ENCODE results near the gene PIK3C2G.

DNA sequence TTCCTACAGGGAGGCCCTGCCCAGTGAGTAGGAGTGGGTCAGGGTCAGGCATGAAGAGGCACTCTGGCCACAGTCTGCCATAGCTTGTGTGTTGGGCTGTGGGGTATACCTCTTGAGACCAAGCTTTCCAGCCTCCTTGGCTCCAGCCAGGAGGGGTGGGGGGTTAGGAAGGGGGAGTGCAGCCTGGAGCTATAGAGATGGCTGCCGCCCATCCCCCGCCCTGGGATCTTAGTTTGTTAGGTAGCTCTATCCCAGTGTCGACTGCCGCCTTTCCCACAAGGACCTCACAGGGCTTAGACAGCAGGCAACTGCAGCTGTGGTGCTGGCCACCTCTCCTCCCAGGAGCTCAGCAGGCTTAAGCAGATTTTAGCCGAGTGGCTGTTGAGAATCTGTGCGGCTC is 260.1 kb downstream of the PIK3C2G start:
- TF ChIP-seq, protein P1, sequence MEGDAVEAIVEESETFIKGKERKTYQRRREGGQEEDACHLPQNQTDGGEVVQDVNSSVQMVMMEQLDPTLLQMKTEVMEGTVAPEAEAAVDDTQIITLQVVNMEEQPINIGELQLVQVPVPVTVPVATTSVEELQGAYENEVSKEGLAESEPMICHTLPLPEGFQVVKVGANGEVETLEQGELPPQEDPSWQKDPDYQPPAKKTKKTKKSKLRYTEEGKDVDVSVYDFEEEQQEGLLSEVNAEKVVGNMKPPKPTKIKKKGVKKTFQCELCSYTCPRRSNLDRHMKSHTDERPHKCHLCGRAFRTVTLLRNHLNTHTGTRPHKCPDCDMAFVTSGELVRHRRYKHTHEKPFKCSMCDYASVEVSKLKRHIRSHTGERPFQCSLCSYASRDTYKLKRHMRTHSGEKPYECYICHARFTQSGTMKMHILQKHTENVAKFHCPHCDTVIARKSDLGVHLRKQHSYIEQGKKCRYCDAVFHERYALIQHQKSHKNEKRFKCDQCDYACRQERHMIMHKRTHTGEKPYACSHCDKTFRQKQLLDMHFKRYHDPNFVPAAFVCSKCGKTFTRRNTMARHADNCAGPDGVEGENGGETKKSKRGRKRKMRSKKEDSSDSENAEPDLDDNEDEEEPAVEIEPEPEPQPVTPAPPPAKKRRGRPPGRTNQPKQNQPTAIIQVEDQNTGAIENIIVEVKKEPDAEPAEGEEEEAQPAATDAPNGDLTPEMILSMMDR (optimal IDR thresholded peaks at IDR 0.05 in 1 of 3, IDR thresholded peaks at IDR 0.05 in 1 of 3, conservative IDR thresholded peaks at IDR 0.05 in 1 of 3; ENCODE audit: extremely low read depth in 1 of 3, insufficient read depth in 2 of 3, low read length in 3 of 3): no peak
- no peak for TF ChIP-seq EZH2 (IDR thresholded peaks at IDR 0.05; ENCODE audit: low read length)

All from keratinocyte (primary cell).